GM12865 (cell line): ENCODE results near the gene KPNB1.

Source experiments
- DNase-seq: peaks from one replicate; pipeline ENCODE4 v3.0.0; 2010; ENCODE audit warnings: low read depth
- H3K4me3 ChIP-seq: 2 replicates; pipeline ENCODE4 v1.5.1; 2011; ENCODE audit warnings: mild to moderate bottlenecking, low read depth, low read length, control low read depth
- TF ChIP-seq, protein P1 (sequence below): IDR thresholded peaks from 2 replicates; pipeline ENCODE4 v1.5.1; 2011; ENCODE audit warnings: low read length, control low read depth, low read depth, inconsistent platforms; ENCODE audit not compliant: insufficient read depth; ENCODE audit errors: missing control alignments

The KPNB1 gene

DNA sequence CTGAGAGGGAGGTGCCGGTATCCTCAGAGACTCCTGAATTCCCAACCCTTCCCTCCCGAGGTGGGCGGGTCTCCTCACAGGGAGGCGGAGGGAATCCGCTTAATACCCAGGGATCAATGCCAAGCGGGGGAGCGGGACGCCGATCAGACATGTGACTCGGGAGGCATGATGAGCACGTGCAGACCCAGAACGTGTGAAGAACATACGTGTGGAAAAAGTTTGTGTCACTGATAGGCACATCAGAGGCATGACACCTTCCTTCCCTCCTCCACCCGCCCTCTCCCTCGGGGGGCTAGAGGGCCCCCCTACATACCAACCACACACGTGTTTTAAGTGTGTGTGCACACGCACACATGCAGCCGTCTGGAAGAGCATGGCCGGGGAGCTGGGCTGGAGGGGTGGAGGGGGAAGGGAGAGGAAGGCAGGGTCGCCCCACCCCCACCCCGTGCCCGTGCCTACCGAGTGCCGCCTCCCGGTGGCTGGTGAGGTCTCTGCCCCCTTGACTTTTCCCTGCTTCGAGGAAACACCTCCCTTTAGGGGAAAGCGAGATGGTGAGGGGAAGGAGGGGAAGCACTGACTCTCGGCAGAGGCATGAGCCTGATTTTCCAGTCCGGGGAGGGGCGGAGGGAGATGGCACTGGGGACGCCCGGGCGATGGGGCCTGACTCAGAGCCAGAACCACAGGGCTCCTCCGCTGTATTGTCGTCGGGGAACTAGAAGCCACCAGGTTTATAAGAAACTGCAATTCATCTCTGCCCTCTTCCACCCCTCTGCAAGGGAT is 71.2 kb downstream of the KPNB1 start:
- TF ChIP-seq, protein P1, sequence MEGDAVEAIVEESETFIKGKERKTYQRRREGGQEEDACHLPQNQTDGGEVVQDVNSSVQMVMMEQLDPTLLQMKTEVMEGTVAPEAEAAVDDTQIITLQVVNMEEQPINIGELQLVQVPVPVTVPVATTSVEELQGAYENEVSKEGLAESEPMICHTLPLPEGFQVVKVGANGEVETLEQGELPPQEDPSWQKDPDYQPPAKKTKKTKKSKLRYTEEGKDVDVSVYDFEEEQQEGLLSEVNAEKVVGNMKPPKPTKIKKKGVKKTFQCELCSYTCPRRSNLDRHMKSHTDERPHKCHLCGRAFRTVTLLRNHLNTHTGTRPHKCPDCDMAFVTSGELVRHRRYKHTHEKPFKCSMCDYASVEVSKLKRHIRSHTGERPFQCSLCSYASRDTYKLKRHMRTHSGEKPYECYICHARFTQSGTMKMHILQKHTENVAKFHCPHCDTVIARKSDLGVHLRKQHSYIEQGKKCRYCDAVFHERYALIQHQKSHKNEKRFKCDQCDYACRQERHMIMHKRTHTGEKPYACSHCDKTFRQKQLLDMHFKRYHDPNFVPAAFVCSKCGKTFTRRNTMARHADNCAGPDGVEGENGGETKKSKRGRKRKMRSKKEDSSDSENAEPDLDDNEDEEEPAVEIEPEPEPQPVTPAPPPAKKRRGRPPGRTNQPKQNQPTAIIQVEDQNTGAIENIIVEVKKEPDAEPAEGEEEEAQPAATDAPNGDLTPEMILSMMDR = no peak
- DNase-seq = peak; percentile 64
- no peak overlapping the region for H3K4me3 ChIP-seq

DNA sequence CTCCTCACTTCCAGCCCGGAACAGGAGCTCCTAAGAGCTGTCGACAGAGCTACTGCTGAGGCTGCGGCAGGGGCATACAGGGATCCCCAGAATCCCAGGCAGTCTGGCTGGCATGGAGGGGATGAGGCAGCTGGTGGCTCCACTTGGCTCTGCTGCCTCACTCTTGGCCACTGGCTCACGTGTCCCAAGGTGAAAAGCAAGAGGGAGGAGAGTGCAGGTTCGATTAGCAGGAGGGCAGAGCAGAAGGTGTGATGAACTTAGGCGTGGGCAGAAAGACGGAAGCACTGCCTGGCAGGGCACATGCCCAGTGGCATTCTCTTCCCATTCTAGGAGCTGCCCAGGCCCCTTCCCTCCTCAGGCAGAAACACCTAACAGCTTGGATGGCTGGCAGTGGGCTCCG is 72.0 kb downstream of the KPNB1 start:
- H3K4me3 ChIP-seq = no peak overlapping the region
- DNase-seq = no peak
- TF ChIP-seq, protein P1 = no peak

GRCh38 chr17:47724705-47725104 is 75.0 kb downstream of the KPNB1 start:
- TF ChIP-seq, protein P1 = no peak
- H3K4me3 ChIP-seq = no peak overlapping the region
- no peak for DNase-seq

DNA sequence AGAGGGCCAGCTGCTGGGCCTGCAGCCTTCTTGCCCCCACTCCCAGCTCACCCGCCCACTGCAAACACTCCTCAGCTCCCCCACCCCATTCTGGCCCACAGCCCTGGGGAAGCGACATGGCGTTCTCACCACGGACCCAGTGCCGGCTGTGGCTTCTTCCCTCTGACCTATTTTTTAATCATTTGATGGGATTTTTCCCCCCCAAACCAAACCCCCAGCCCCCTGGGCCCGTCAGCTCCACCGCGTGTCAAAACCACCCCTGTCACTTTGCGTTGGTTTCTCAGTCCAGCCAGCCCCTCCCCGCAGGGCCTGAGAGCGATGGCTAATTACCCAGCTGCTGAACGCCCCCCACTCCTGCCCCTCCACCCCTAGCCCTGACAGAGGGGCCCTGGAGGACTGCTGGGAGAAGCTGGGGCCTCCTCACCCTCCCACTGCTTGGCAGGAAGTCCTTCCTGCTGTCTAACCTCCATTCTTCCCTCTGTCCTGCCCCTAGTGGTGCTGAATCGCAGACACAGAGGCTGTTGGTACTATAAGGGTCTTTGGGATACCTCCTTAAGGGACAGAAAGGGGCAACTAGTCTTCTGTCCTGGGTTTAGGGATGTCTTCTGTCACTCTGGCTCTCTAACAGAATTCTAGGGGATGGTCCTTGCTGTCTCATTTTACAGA is 75.9 kb downstream of the KPNB1 start:
- no peak overlapping the region for H3K4me3 ChIP-seq
- TF ChIP-seq, protein P1 = peak; percentile 10
- no peak for DNase-seq

DNA sequence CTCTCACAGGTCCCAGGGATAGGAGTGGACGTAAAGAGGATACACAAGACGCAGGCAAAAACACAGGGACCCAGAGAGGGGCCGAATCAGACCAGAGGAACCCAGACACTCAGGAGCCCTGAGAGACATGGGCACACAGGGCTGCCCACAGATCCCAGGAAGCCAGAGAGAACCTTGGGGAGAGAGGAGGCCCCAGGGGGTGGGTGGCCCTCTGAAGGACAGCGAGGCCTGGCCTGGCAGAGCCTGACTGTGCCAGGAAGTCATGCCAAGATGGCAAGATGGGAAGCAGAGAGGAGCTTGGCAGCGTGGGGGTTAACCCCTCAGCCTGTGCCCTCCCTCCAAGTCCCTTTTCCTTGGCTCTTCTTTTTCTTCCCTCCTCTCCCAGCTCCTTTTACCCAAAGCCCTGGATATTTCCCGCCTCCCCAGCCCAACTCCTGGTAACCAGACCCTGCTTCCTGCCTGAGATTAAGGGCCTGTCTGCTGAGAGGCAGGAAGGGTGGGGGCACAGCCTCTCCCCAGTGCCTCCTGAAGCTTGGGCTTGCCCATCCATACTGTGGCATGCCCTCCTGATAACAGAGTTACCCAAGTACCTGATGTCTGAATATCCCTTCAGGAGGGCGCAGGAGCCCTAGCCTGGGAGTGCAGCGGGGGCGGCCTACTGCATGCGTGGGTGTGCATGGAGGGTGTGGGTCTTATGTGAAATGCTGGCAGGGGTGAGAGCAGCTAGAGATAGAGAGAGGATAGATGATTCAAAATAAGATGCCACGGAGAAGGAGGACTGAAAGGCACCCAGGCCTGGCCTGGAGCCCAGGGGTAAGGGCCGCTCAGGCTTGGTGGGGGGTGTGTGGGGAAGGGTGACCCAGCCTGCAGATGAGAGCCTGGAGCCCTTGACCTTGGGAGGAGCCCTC is 77.3 kb downstream of the KPNB1 start:
- no peak overlapping the region for H3K4me3 ChIP-seq
- DNase-seq = no peak
- TF ChIP-seq, protein P1 = no peak

DNA sequence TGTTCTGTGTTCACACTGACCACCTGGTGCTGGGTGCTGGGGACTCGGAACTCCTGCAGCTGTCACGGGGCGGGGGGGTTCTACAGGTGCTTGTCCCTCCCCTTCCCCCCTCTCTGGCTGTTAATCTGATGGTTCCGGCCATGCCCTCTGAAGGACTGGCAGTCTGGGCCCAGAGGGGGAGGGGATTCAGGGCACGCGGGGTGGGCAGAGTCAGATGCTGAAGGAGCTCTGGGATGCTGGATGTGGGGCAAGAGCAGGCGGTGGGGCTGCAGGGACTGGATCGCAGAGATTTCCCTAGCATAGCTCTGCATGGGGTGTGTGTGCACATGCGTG is 78.0 kb downstream of the KPNB1 start:
- TF ChIP-seq, protein P1 = no peak
- no peak for DNase-seq
- H3K4me3 ChIP-seq = no peak overlapping the region
